ENCODE results near the gene GNPTAB. TPM values are rescaled to one million over a fixed set of nuclear protein-coding genes. Genes with fewer than 3 reads are reported as not detected.

GNPTAB gene
- total and polyA plus RNA-seq, 2 donors (not counting 1 experiment from before 2014, with no cell fraction given) = 10.4 to 79.4 TPM

GRCh38 chr12:101764051-101764792 is 66.5 kb downstream of the GNPTAB start:
- Histone ChIP-seq H3K36me3 (replicated peaks in 1 of 2; ENCODE audit: control extremely low read depth in 1 of 2, control insufficient read depth in 1 of 2, extremely low read depth in 1 of 2, insufficient read depth in 2 of 2, low read length in 1 of 2) (peaks cover 6 to 18% of the 10 kb centered on the region in 2 experiments), H3K4me1 (ENCODE audit: control insufficient read depth in 2 of 2, insufficient read depth in 2 of 2, low read length in 2 of 2) (peaks cover 3% of the 10 kb centered on the region in 2 donors), H4K20me1 (ENCODE audit: control insufficient read depth, insufficient read depth, low read length, poor library complexity, severe bottlenecking) (no peaks in the 10 kb centered on the region), H2AFZ (ENCODE audit: insufficient read depth, low read depth, low read length, poor library complexity, severe bottlenecking) (no peak overlapping the region), H3K79me2 (ENCODE audit: control insufficient read depth, insufficient read depth, low read length) (no peaks in the 10 kb centered on the region), H3K27me3 (replicated peaks in 1 of 4; ENCODE audit: control extremely low read depth in 1 of 4, control insufficient read depth in 3 of 4, insufficient read depth in 4 of 4, low read length in 3 of 4) (no peaks in the 10 kb centered on the region), H3K4me3 (ENCODE audit: control extremely low read depth in 1 of 5, extremely low read depth in 1 of 5, insufficient read depth in 1 of 5, low read depth in 2 of 5, low read length in 4 of 5) (no peak overlapping the region), H3K4me2 (replicated peaks; ENCODE audit: low read depth, low read length, poor library complexity, severe bottlenecking) (no peak overlapping the region), H3K27ac (ENCODE audit: low read length in 2 of 2) (no peak overlapping the region), H3K9me3 (ENCODE audit: control extremely low read depth in 1 of 3, control insufficient read depth in 2 of 3, insufficient read depth in 1 of 3, low read length in 2 of 3) (no peaks in the 10 kb centered on the region), H3K9ac (ENCODE audit: low read length) (no peak overlapping the region)
- DNase-seq (no peak), ATAC-seq (ENCODE audit: low read depth) (no peak)
- Mint-ChIP-seq H3K27me3 (no peaks in the 10 kb centered on the region), H3K27ac (peak overlapping the region; percentile 54), H3K4me3 (no peak overlapping the region), H3K9me3 (ENCODE audit: insufficient read depth) (no peaks in the 10 kb centered on the region), H3K4me1 (peaks cover 20% of the 10 kb centered on the region)
- no peak for TF ChIP-seq EZH2 (IDR thresholded peaks at IDR 0.05; ENCODE audit: borderline replicate concordance, insufficient read depth, low read depth, low read length, poor library complexity, severe bottlenecking)
- no peak for TF ChIP-seq CTCF (IDR thresholded peaks at IDR 0.05)
- intact Hi-C loops (cut with micrococcal nuclease) = loop anchor here (5.0 kb wide), 1 partner anchor 37 kb away; no protein-coding TSS in a partner anchor
- WGBS (ENCODE audit: insufficient coverage) = 100% methylated on average over 1 of the region's 5 CpGs
- ChIA-PET POLR2A (no interaction called here), CTCF (interaction anchor here (1.1 to 1.3 kb wide), 2 partner anchors 8 to 21 kb away, joined by 3 to 5 read pairs; no protein-coding TSS in a partner anchor)
